ENCODE data around the gene STARD9. TPM values are rescaled to one million over a fixed set of nuclear protein-coding genes. Genes with fewer than 3 reads are reported as not detected.
A peak's percentile ranks its signal among the peaks of the same experiment; 100 is the strongest.

Gene STARD9
- total RNA-seq, 6 experiments from 2014 or later, result 0.70 to 3.1 (median 1.5) TPM

DNA sequence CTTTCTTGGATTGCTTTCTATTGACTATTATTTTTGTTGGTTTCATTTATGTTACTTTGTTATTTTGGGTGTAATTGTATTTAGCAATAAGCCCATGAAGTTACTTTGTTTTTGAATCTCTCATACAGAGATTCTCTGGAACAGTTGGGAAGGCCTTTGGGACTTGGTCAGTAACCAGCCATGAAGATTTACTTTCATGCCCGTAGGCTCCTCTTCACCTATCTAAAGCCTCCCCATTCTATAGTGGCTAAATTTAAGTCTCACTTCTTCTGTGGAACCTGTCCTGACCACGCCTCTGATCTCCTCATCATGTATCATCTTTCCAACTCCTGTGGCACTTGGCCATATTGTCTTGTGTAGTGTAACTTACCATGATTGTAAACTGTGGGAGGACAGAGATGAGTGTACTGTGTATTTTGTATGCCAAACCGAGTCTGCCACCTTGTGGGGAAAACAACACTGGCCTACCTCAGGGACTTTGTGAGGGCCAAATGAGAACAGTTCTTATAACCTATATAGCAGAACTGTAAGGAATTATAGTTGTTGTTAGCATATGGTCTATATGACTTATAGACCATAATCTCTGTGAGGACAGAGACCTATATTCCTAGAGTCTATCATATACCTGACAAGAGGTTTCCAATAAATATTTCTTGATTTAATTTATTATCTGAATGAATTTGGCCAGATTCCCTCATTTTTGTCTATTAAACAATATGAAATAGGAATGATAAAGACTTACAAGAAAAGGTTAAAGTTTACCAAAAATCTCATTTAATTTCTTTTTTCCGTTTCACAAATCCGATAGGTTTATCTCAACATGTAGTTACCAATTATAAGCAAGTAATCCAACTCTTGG, 75.0 kb downstream of the STARD9 start:
- peaks cover 0 to 10% (median 0%) of the 10 kb centered on the region in 4 donors for H3K4me1 ChIP-seq
- H3K4me3 ChIP-seq, result no peak overlapping the region
- H3K27me3 ChIP-seq, result no peaks in the 10 kb centered on the region
- no peaks in the 10 kb centered on the region for H3K9me3 ChIP-seq
- no peaks in the 10 kb centered on the region for H3K36me3 ChIP-seq
- DNase-seq, result peak in 2 of 3 donors; percentile 42 to 73
- no peak for TF ChIP-seq POLR2A (IDR thresholded peaks at IDR 0.05)
- TF ChIP-seq, protein P1, sequence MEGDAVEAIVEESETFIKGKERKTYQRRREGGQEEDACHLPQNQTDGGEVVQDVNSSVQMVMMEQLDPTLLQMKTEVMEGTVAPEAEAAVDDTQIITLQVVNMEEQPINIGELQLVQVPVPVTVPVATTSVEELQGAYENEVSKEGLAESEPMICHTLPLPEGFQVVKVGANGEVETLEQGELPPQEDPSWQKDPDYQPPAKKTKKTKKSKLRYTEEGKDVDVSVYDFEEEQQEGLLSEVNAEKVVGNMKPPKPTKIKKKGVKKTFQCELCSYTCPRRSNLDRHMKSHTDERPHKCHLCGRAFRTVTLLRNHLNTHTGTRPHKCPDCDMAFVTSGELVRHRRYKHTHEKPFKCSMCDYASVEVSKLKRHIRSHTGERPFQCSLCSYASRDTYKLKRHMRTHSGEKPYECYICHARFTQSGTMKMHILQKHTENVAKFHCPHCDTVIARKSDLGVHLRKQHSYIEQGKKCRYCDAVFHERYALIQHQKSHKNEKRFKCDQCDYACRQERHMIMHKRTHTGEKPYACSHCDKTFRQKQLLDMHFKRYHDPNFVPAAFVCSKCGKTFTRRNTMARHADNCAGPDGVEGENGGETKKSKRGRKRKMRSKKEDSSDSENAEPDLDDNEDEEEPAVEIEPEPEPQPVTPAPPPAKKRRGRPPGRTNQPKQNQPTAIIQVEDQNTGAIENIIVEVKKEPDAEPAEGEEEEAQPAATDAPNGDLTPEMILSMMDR (IDR thresholded peaks at IDR 0.05), result peak; percentile 68 to 93 (median 87)
- H3K27ac ChIP-seq, result no peak overlapping the region
- intact Hi-C loops (cut with DNase I), result loop anchor here in 1 of 2 donors (10.0 kb wide), 1 partner anchor 66 kb away; no protein-coding TSS in a partner anchor
- ATAC-seq, result peak; percentile 96 to 99 (median 98)
- 51% methylated on average over 5 of the region's 5 CpGs for WGBS (ENCODE audit: insufficient coverage, low coverage, low lambda C conversion rate, missing lambda C conversion rate)

- H3K27me3 ChIP-seq, result no peaks in the 10 kb centered on the region
- no peak for ATAC-seq
- no peak overlapping the region for H3K27ac ChIP-seq
- no peaks in the 10 kb centered on the region for H3K36me3 ChIP-seq
- no peaks in the 10 kb centered on the region for H3K4me1 ChIP-seq
- DNase-seq, result no peak
- 83% methylated on average over 3 of the region's 3 CpGs for WGBS (ENCODE audit: insufficient coverage, low coverage, low lambda C conversion rate, missing lambda C conversion rate)
- TF ChIP-seq, protein P1 (IDR thresholded peaks at IDR 0.05), result no peak
- TF ChIP-seq POLR2A (IDR thresholded peaks at IDR 0.05), result no peak
- no peaks in the 10 kb centered on the region for H3K9me3 ChIP-seq
- H3K4me3 ChIP-seq, result no peak overlapping the region
- intact Hi-C loops (cut with DNase I), result no loop called here
Measured at GRCh38 chr15:42665827-42666226, 90.4 kb downstream of the STARD9 start.

DNA sequence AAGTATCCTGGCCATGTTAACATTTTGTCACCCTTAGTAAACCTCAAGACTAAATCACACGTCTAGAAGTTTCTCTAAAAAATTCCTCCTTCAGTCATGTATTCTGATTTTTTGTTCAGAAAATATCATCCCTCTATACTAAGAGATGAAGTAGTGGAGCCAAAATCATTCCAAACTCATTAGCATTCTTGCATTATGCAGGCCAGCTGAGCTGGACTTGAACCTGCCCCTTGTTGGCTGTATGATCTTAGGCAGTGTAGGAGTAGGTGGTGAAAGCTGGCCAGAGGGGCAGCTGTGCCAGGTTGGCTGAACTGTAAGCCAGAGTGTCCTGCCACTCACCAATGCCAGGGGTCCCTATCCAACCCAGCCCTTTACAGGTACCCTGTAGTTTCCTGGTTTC, 92.4 kb downstream of the STARD9 start:
- H3K27me3 ChIP-seq, result no peaks in the 10 kb centered on the region
- 79% methylated on average over 1 of the region's 1 CpG for WGBS (ENCODE audit: insufficient coverage, low coverage, low lambda C conversion rate, missing lambda C conversion rate)
- no peaks in the 10 kb centered on the region for H3K36me3 ChIP-seq
- H3K4me3 ChIP-seq, result no peak overlapping the region
- no peak for ATAC-seq
- no peak for DNase-seq
- H3K4me1 ChIP-seq, result no peaks in the 10 kb centered on the region
- intact Hi-C loops (cut with DNase I), result no loop called here
- TF ChIP-seq POLR2A (IDR thresholded peaks at IDR 0.05), result no peak
- TF ChIP-seq, protein P1 (IDR thresholded peaks at IDR 0.05), result no peak
- no peak overlapping the region for H3K27ac ChIP-seq
- H3K9me3 ChIP-seq, result no peaks in the 10 kb centered on the region

DNA sequence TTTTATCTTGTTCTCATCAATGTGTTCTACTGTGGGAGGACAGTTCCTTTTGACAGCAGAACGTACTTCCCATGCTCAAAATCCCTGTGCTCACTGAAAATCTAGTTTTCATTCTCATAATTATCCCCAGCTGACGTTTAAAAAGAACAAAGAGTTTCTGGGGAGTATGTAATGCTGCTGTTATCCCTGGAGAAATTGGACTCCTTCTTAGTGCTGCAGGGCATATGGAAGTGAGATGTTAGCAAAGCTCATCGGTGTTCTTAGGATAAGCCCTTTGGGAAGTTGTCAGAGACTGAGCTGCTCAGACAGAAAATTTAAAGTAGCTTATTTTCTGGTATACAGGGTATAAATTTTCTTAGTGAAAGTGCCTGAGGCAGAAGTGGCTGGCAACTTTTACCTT, 95.0 kb downstream of the STARD9 start:
- 82% methylated on average over 3 of the region's 3 CpGs for WGBS (ENCODE audit: insufficient coverage, low coverage, low lambda C conversion rate, missing lambda C conversion rate)
- H3K36me3 ChIP-seq, result no peaks in the 10 kb centered on the region

More for the DNA sequence above, 95.0 kb downstream of the STARD9 start:
- ATAC-seq (no peak), DNase-seq (no peak)
- intact Hi-C loops (cut with DNase I), result no loop called here
- Histone ChIP-seq H3K4me1 (no peaks in the 10 kb centered on the region), H3K4me3 (no peak overlapping the region), H3K9me3 (no peaks in the 10 kb centered on the region), H3K27me3 (no peaks in the 10 kb centered on the region), H3K27ac (no peak overlapping the region)
- no peak for TF ChIP-seq POLR2A (IDR thresholded peaks at IDR 0.05)
- TF ChIP-seq, protein P1 (IDR thresholded peaks at IDR 0.05), result no peak

All from right lobe of liver (tissue), 6 donors.